NCI-H2196 (cell line): ENCODE measurements around the gene GNPDA2.
"Not testable (repeated sequence)": the region's sequence is repeated elsewhere in the genome, so short reads cannot be mapped to it uniquely, and the experiment has no call there.

ENCODE experiments used
- DNase-seq: peaks from one replicate; lab custom pipeline; 2025; ENCODE audit not compliant: unreplicated experiment; lab: John Stamatoyannopoulos, UW

The GNPDA2 gene

GRCh38 chr4:44726038-44726871 lies at the start of gene GNPDA2:
GNPDA2 (minus strand) TSS chr4:44726556; CDS start chr4:44722207, 4,349 bp downstream.
- DNase-seq: peak; percentile 85

GRCh38 chr4:44772340-44772739 lies 46.0 kb upstream of the GNPDA2 start:
- no peak for DNase-seq

GRCh38 chr4:44771789-44772188 lies 45.4 kb upstream of the GNPDA2 start:
- no peak for DNase-seq

DNA sequence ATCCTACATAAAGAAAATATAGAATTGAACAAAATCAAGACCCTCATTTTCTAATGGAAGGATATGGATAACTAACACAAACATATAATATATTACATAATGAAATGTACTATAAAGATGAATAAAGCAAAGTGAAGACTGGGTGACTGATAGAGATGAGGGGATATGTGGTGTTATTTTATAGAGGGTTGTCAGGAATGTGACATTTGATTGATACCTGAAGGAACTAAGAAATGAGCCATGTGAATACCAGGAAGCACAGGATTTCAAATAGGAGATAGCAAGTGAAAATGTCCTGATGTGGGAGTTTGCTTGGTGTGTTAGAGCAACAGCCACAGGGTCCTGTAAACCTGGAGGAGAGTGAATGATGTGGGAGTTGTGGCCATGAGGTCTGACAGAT lies 40.1 kb upstream of the GNPDA2 start:
- DNase-seq: no peak

DNA sequence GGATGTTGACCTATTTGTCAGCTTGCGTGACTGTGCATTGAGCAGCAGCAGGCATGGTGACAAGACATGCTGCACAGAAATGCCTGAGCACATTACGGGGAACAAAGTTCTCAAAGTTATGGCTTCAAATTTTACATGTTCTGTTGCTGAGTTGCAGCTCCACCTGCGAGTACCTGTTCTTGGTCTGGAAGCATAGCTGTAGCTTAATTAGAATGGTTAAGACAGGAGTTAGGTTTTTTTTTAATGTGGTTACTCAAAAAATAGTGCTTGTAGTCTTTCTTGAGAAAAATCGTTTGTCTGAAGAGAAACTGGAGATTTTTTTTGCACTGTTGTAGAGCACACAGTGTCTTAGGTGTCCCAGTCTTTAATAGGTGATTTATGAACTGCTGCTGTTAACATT lies 38.8 kb upstream of the GNPDA2 start:
- no peak for DNase-seq

DNA sequence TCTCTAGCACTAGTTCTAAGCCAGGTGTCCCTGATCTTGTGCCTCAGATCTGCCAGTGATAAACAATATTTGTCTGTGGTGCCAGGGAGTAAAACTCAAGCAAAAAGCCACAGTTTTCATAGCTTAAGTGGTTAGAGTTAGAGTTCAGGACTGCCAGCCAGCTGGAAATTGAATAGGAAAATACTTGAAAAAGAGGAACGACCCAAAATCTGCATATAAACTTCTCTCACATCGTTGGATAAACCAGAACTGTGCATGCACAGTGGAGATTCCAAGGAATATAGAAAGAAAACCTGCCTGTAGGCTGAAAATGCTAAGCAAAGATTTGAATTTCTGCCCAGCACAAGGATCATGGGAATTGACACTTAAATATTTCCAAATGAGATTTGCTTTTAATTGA lies 35.0 kb upstream of the GNPDA2 start:
- DNase-seq: no peak

GRCh38 chr4:44760142-44760898 lies 34.0 kb upstream of the GNPDA2 start:
- peak; percentile 33 for DNase-seq

DNA sequence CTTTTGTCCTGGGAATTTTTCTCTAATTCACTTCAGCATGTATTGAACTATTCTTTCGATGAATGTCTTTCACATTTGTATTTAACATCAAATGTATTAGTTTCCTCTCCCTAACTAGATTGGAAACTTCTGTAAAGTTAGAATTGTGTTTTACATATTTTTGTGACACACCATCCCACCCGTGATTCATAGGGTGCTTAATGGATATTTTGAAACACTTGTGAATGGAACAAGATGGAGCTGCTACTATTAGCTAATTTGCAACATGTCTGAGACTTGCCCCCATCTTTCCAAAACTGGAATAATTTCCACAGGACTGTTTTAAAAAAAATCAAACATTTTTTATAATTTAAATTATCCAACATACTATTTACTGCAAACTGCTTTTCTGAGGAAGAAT lies 30.2 kb upstream of the GNPDA2 start:
- no peak for DNase-seq

DNA sequence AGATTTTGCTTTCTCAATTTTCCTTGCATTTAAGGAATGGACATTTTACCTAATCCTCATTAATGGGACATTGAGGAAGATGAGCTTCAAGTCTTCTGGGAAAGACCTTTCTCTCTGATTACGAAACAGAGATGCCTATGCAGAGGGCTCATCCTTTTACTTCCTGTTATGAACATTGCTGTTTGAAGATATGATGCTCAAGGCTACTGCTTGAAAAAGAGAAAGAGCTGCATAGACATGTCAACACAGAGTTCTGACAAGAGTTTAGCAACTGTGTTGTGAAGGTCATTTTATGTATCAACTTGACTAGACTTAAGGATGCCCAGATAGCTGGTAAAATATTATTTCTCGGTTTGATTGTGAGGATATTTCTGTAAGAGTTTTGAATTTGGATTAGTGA lies 13.8 kb upstream of the GNPDA2 start:
- no peak for DNase-seq

DNA sequence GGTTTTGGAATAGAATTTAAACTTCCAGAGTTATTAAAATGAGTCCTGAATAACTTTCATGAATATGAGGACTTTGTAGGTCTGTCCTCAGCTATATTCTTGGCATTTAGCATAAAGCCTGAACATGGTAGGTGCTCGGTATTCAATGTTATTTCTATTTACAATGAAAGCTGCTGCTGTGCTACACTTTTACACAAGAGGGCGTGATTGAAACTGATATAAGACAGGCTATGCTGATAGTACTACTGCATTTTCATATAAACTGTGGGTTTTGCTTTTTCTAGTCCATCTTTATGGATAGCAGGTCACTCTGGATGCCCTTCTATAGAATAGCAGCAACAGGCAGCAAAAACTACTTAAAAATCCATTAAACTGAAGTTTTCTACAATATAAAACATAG lies 12.3 kb upstream of the GNPDA2 start:
- DNase-seq: no peak

- DNase-seq: no peak
Measured at GRCh38 chr4:44736900-44737299, 10.5 kb upstream of the GNPDA2 start.

DNA sequence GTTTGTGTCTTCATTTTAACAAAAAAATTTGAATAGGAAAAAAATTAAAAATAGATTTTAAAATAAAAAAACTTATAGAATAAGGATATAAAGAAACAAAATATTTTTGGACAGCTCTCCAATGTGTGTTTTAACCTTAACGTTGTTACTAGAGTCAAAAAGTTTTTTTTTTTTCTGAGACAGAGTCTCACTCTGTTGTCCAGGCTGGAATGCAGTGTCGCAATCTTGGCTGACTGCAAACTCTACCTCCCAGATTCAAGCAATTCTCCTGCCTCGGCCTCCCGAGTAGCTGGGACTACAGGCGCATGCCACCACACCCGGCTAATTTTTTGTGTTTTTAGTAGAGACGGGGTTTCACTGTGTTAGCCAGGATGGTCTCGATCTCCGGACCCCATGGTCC lies 2.3 kb upstream of the GNPDA2 start:
- DNase-seq: not testable (repeated sequence)

- no peak for DNase-seq
Measured at GRCh38 chr4:44727471-44727870, 1.1 kb upstream of the GNPDA2 start.

DNA sequence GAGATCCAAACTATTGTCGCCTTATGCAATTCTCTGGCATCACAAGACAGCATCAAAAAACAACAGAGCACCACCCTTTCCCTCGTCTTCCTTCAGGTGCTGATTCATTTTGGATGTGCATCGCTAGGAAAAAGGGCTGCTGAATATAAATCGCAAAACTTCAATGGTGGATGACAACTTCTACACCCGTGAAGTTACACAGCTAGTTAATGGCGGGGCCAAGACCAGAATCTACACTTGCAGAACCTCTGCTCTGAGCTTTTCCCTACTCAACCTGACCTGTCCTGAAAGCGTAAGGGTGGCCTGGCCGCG lies 674 bp downstream of the GNPDA2 start:
- no peak for DNase-seq

- DNase-seq: no peak
Measured at GRCh38 chr4:44725166-44725565, 1.2 kb downstream of the GNPDA2 start.

- no peak for DNase-seq
Measured at GRCh38 chr4:44722001-44722400, 4.4 kb downstream of the GNPDA2 start.

- no peak for DNase-seq
Measured at GRCh38 chr4:44720371-44720770, 6.0 kb downstream of the GNPDA2 start.

DNA sequence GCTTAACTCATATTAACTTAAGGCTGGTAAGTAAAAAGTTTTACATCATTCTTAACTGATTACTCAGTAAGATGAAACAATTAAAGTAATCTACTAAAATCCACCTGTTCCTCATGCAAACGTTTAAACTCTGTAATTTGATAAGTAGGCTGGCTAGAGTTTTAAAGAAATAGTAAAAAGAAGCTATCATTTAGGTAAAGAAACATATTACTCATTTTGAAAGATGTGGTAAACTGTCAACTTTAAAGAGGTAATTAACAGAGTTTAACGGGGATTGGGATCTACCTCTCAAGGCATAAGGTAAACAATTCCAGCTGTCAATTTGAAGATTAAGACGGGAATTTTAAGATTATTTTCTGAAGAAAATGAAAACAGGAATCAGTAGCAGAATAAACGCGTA lies 9.8 kb downstream of the GNPDA2 start:
- no peak for DNase-seq

DNA sequence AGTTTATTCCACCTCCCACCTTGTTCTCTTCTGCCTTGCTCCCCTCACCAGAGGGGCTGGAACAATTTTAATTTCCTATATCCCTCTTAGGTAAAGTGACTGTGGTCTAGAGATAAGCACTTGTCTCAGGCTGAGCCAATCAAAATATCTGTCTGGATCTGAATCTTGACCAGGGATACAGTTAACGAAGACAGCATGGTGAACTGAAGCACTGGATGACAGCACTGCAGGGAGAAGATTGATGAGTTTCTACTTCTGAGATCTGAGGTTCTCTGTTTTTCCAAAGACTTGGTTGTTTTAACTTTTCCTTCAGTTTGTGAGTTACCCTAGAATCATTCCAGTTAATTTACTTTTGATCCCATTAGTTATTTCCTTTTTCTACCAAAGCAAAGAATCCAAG lies 13.2 kb downstream of the GNPDA2 start:
- DNase-seq: no peak

- DNase-seq: no peak
Measured at GRCh38 chr4:44704673-44705072, 21.7 kb downstream of the GNPDA2 start.

DNA sequence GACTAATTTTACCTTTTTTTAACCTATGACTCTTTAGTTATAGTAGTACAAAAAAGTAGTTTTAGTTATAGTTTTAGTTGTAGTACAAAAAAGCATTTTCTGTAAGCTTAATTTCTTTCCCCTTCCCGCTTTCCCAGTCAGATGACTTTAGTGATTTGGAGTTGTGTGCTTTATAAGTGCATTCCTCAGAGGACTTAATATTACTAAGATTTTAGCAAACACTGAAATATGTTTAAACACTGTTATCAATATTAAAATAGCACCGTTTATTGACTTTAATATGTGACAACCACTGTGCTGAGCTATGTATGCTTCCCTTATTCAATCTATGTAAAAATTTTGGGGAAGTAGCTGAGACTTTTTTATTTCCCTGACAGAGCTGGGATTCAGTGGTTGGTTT lies 25.3 kb downstream of the GNPDA2 start:
- DNase-seq: no peak

DNA sequence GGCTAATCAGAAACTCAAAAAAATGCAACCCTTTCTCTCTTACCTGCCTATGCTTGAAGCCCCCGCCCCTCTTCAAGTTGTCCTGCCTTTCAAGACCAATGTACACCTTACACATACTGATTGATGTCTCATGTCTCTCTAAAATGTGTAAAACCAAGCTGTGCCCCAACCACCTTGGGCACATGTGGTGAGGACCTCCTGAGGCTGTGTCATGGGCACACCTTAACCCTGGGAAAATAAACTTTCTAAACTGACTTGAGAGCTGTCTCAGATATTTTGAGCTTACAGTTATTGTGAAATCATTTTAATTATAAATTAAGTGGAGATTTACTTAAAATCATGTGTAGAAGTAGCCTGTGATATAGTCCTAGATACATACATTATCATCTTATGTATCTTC lies 25.9 kb downstream of the GNPDA2 start:
- no peak for DNase-seq

DNA sequence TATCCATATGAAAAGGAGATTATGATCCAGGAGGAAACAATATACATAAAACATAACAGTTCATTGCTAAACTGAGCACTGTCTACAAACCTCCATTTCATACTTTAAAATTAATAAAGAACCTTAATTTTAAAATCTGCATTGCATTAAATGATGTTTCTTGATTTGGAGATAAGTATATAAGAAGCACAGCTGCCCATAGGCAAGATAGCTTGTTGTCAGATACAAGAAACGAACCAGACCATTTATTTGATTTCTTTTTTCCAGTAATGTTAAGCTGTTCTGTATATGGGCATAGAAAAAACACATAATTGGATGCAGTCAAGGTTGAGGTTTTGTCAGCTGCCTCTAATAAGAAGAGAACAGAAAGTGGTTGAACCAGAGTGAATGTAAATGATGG lies 41.7 kb downstream of the GNPDA2 start:
- no peak for DNase-seq
